GM10266 (cell line): ENCODE data around the gene SEZ6L2.
"Not testable (repeated sequence)": the region's sequence is repeated elsewhere in the genome, so short reads cannot be mapped to it uniquely, and the experiment has no call there.

Experiments used
- DNase-seq: peaks from one replicate; pipeline ENCODE4 v3.0.0; 2012; ENCODE audit errors: extremely low spot score
- TF ChIP-seq, protein P1 (sequence below): IDR thresholded peaks from 2 replicates; pipeline ENCODE4 v1.5.1; 2012; ENCODE audit warnings: mild to moderate bottlenecking, low read depth; ENCODE audit not compliant: control insufficient read depth, insufficient read depth; ENCODE audit errors: missing control alignments

The SEZ6L2 gene

GRCh38 chr16:29899516-29900101 is at the start of gene SEZ6L2:
Gene SEZ6L2, minus strand, starts transcription at chr16:29899550. Its CDS starts 531 bp downstream, at chr16:29899019.
- TF ChIP-seq, protein P1, sequence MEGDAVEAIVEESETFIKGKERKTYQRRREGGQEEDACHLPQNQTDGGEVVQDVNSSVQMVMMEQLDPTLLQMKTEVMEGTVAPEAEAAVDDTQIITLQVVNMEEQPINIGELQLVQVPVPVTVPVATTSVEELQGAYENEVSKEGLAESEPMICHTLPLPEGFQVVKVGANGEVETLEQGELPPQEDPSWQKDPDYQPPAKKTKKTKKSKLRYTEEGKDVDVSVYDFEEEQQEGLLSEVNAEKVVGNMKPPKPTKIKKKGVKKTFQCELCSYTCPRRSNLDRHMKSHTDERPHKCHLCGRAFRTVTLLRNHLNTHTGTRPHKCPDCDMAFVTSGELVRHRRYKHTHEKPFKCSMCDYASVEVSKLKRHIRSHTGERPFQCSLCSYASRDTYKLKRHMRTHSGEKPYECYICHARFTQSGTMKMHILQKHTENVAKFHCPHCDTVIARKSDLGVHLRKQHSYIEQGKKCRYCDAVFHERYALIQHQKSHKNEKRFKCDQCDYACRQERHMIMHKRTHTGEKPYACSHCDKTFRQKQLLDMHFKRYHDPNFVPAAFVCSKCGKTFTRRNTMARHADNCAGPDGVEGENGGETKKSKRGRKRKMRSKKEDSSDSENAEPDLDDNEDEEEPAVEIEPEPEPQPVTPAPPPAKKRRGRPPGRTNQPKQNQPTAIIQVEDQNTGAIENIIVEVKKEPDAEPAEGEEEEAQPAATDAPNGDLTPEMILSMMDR: no peak

GRCh38 chr16:29947897-29948296 is 48.5 kb upstream of the SEZ6L2 start:
- DNase-seq: no peak
- TF ChIP-seq, protein P1: no peak

More at GRCh38 chr16:29899516-29900101, at the start of gene SEZ6L2:
- no peak for DNase-seq

DNA sequence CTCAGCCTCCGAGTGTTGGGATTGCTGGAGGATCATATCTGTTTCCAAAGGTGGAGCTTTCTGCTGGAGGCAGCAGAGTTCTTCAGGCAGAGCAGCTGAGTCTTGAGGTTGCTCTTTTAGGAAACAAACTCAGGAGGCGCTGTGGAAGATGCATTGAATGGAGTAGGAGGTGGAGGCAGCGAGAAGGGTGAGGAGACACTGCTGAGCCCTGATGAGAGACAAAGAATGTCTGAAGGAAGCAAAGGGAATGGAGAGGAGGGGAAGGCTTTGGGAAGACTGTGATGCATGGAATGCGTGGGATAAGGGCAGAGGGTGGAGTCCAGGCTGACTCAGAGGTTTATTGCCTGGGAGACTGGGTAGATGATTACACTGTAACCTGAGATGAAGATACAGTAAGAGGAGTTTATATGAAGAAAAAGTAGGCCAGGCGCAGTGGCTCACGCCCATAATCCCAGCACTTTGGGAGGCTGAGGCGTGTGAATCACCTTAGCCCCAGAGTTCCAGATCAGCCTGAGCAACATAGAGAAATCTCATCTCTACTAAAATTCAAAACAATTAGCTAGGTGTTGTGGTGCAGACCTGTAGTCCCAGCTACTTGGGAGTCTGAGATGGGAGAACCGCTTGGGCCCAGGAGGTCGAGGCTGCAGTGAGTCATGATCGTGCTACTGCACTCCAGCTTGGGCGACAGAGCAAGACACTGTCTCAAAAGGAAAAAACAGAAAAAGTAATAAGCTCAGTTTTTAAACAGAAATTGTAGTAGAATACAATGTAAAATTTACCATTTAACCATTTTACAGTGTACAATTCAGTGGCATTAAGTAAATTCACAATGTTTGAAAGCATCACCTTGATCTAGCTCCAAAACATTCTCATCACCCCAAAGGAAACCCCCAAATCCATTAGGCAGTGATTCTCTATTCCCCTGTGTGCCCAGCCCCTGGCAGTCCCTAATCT is 44.8 kb upstream of the SEZ6L2 start:
- TF ChIP-seq, protein P1: no peak
- DNase-seq: no peak

DNA sequence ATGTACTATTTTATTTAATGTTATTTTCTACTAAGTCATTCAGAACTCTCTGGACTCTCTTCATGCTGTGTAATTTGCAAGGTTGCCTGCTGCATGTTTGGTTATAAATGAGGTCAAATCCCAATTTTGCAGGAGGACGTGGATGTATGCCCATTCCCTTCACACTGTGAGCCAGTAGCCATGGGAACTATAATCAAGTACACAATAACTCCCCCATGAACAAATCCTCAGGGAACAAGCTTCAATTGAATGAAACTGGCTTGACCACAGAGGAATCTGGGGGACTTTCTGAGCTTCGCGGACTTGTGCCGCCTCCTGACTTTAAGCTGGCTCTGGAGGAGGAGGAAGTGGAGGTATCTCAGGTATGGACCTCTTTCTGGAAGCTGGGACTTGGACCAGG is 41.3 kb upstream of the SEZ6L2 start:
- no peak for DNase-seq
- TF ChIP-seq, protein P1: no peak

GRCh38 chr16:29931750-29932149 is 32.4 kb upstream of the SEZ6L2 start:
- DNase-seq: not testable (repeated sequence)

DNA sequence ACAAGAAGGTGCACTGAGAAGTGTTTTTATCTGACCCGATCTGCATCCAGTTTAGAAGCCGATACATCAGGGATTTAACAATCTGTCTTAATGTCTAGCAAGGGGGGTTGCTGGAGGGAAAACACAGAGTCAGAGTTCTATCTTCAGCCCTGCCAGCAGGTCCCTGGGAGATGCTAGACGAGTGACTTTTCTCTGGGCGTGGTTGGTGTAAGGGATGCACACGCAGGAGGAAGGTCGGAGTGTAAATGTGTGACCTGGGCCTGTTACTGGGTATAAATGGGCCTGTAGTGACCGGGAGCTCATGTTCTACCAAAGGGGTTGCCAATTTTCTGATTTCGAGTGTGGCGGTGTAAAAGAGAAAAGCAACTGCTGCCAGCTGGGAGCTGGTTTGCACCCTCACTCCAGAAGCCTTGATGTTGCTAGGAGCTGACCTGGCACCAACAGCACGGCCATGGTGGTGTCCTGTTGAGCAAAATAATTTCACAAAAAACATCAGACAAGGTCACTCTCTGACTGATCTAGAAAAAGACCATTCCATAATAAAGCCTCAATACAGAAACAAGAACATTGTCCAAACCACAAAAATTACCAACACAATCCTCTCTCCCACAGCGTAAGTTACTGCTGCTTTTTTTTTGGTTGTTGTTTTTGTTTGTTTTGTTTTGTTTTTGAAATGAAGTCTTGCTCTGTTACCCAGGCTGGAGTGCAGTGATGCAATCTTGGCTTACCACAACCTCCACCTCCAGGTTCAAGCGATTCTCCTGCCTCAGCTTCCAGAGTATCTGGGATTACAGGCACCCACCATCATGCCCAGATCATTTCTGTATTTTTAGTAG is 27.9 kb upstream of the SEZ6L2 start:
- DNase-seq: no peak
- TF ChIP-seq, protein P1: no peak

- DNase-seq: no peak
- TF ChIP-seq, protein P1: no peak
These were observed 27.3 kb upstream of the SEZ6L2 start for GRCh38 chr16:29926711-29927052.
